GM12891 (cell line): ENCODE data around the gene PRR35.

Experiments
- POLR2A ChIP-seq: IDR thresholded peaks from 2 replicates; pipeline ENCODE4 v1.6.1; 2011; ENCODE audit warnings: low read depth, low read length, control low read depth
- TAF1 ChIP-seq: IDR thresholded peaks from 2 replicates; pipeline ENCODE4 v1.6.1; 2011; ENCODE audit warnings: low read depth, low read length, control low read depth

GRCh38 chr16:513950-514349 is 46.2 kb upstream of the PRR35 start:
- TF ChIP-seq POLR2A (no peak), TAF1 (no peak)
